Aorta (tissue), 5 donors: ENCODE data around the gene MYO9A. TPM values are rescaled to one million over a fixed set of nuclear protein-coding genes. Genes with fewer than 3 reads are reported as not detected.
A peak's percentile ranks its signal among the peaks of the same experiment; 100 is the strongest.

Experiments used
- ATAC-seq: fragments of 200-7000 bp; cut with Tn5 transposase; one replicate; pipeline ENCODE4 v1.9.1; 2022; ENCODE audit warnings: moderate library complexity; ENCODE audit not compliant: low FRiP score
- DNase-seq, 2 donors: peaks; one replicate each; pipeline ENCODE4 v3.0.0-alpha.2; 2020
- H3K27ac ChIP-seq, 2 donors: one replicate each; pipeline ENCODE4 v1.5.1; 2013; ENCODE audit warnings: low read length in 2 of 2, mild to moderate bottlenecking in 2 of 2, moderate library complexity in 2 of 2, control low read depth in 1 of 2, inconsistent platforms in 1 of 2, low read depth in 1 of 2
- H3K27me3 ChIP-seq, 2 donors: one replicate each; pipeline ENCODE4 v1.6.1; 2013; ENCODE audit warnings: control low read depth in 1 of 2, low read length in 1 of 2, mild to moderate bottlenecking in 1 of 2, moderate library complexity in 1 of 2; ENCODE audit not compliant: insufficient read depth in 2 of 2, control insufficient read depth in 1 of 2
- H3K36me3 ChIP-seq, 2 donors: one replicate each; pipeline ENCODE4 v1.6.1; 2013; ENCODE audit warnings: control low read depth in 1 of 2, low read length in 1 of 2, mild to moderate bottlenecking in 1 of 2; ENCODE audit not compliant: insufficient read depth in 2 of 2, control insufficient read depth in 1 of 2
- H3K4me1 ChIP-seq, 2 donors: one replicate each; pipeline ENCODE4 v1.6.1; 2013; ENCODE audit warnings: low read length in 2 of 2, control low read depth in 1 of 2, mild to moderate bottlenecking in 1 of 2, moderate library complexity in 1 of 2; ENCODE audit not compliant: insufficient read depth in 2 of 2, control insufficient read depth in 1 of 2
- H3K4me3 ChIP-seq, 2 donors: one replicate each; pipeline ENCODE4 v1.5.1; 2013; ENCODE audit warnings: low read length in 2 of 2, control low read depth in 1 of 2, mild to moderate bottlenecking in 1 of 2
- H3K9me3 ChIP-seq: one replicate; pipeline ENCODE4 v1.6.1; 2013; ENCODE audit warnings: mild to moderate bottlenecking, low read length; ENCODE audit not compliant: control insufficient read depth
- WGBS, 2 donors: extraction: QIAGEN DNeasy Blood & Tissue Kit; methylation state at CpG; one replicate each; pipeline ENCODE4 v1.1.7; 2013; 5-methylcytosine and 5-hydroxymethylcytosine counted together
- intact Hi-C, 2 donors: fragments of 100-400 bp; cut with DNase I; formaldehyde crosslinking; loops; one replicate each; pipeline versions ENCODE4 v1.14.2 to v1.15.0; 2022
- long read RNA-seq, 2 donors: library from polyadenylated mRNA; unstranded; transcript quantifications; one replicate each; pipeline ENCODE4 v2.0.0, GENCODE V29; 2020 to 2021
- polyA plus RNA-seq, 2 donors: library from polyadenylated mRNA; stranded (reverse); fragments of 200-250 nt; gene quantifications; one replicate each; pipeline ENCODE4 v1.2.3, GENCODE V29; 2013
- total RNA-seq, 2 donors: library from RNA; stranded (reverse); fragmentation: NEBNext Ultra II Directional; extraction: Animal tissue kit (Norgen Biotek cat#: 25700); gene quantifications; one replicate each; pipeline ENCODE4 v1.2.1, GENCODE V29; 2021
- donor health status: healthy with polysubstance abuse.
- donor health status: Bipolar disorder and iron deficiency.
- donor health status: DM: no; HTN: no; CAD: no.
- donor health status: DM: no; HTN: no; CAD: no.
- donor health status: DM: yes; HTN: yes; CAD: no.

The MYO9A gene, protein sequence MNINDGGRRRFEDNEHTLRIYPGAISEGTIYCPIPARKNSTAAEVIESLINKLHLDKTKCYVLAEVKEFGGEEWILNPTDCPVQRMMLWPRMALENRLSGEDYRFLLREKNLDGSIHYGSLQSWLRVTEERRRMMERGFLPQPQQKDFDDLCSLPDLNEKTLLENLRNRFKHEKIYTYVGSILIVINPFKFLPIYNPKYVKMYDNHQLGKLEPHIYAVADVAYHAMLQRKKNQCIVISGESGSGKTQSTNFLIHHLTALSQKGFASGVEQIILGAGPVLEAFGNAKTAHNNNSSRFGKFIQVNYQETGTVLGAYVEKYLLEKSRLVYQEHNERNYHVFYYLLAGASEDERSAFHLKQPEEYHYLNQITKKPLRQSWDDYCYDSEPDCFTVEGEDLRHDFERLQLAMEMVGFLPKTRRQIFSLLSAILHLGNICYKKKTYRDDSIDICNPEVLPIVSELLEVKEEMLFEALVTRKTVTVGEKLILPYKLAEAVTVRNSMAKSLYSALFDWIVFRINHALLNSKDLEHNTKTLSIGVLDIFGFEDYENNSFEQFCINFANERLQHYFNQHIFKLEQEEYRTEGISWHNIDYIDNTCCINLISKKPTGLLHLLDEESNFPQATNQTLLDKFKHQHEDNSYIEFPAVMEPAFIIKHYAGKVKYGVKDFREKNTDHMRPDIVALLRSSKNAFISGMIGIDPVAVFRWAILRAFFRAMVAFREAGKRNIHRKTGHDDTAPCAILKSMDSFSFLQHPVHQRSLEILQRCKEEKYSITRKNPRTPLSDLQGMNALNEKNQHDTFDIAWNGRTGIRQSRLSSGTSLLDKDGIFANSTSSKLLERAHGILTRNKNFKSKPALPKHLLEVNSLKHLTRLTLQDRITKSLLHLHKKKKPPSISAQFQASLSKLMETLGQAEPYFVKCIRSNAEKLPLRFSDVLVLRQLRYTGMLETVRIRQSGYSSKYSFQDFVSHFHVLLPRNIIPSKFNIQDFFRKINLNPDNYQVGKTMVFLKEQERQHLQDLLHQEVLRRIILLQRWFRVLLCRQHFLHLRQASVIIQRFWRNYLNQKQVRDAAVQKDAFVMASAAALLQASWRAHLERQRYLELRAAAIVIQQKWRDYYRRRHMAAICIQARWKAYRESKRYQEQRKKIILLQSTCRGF (N-terminal part only)
- 10 to 100 TPM; 79.3 to 93.7 TPM for total RNA-seq
- polyA plus RNA-seq, result 1 to 10 TPM; 4.9 to 9.0 TPM
- long read RNA-seq, donor 1, full-length matches to known transcripts, result 1 of 42 reads
- long read RNA-seq, donor 1, partial matches to known transcripts, result 27 of 42 reads
- long read RNA-seq, donor 1, other reads (novel, unspliced or antisense), result 14 of 42 reads
- long read RNA-seq, donor 2, full-length matches to known transcripts, result 5 of 46 reads
- long read RNA-seq, donor 2, partial matches to known transcripts, result 10 of 46 reads
- long read RNA-seq, donor 2, other reads (novel, unspliced or antisense), result 31 of 46 reads

DNA sequence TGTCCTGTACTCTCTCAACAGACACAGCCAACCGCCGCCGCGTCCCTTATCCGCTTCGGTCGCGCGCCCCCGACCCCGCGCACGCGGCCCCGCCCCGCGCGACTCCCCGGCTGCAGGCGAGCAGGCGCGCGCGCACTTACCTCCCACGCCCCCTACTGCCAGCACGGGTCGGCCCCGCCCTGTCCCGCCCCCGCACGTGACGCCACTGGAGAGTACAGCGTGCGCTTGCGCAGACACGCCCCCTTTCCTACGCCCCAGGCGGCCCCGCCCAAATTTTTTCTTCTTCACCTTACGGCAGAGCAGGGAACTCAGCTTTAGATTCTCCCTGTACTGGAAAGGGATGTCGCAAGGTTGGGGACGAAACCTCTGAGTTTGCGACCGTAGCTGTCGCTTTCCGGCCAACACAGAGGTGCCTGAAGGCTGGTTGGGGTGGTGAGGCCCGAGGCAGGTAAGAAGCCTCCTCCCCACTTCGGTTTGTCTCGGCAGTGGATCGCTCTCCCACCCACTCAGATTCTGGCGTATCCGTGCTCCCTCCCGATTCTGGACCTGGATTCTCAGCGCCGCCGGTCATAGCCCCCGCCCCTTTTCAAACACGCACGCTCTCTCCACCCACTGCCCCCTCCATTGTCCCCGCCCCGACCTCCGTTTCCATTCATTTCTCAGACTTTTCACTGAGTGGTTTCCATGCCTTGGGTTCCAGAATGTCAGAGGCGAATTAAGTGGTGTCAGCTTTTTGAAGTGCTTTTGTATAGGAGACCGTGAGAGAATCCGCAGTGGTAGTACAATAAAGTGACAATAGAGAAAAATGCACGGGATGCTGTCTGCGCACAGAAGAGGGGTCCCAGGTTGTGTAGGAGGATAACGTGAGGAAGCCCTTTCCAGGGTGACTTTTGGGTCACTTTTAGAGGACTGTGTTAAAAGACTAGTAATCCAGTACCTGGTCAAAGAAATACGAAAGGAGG is at the start of gene MYO9A, which contains the start of gene SENP8:
TSS of gene MYO9A (minus strand) at position 134 of the 962 bp plus-strand sequence. CDS start 71,587 bp downstream, outside the sequence.
TSS of gene SENP8 (plus strand) at position 387 of the 962 bp plus-strand sequence. CDS start 21,221 bp downstream, outside the sequence.
- no peaks in the 10 kb centered on the region for H3K9me3 ChIP-seq
- H3K27ac ChIP-seq, result peak within 1 kb of the TSS; percentile 45 to 89
- H3K27me3 ChIP-seq, result no peaks in the 10 kb centered on the region
- intact Hi-C loops, result loop anchor here in 1 of 2 donors (2.0 to 5.0 kb wide), 2 partner anchors 37 to 119 kb away; no protein-coding TSS in a partner anchor
- peaks cover 1 to 7% of the 10 kb centered on the region in 2 donors for H3K4me1 ChIP-seq
- no peaks in the 10 kb centered on the region for H3K36me3 ChIP-seq
- peak; percentile 96 for ATAC-seq
- 1% methylated on average over 53 to 69 of the region's 69 CpGs for WGBS, 2 donors
- peak within 1 kb of the TSS; percentile 62 to 72 for H3K4me3 ChIP-seq
- peak; percentile 98 to 100 for DNase-seq

DNA sequence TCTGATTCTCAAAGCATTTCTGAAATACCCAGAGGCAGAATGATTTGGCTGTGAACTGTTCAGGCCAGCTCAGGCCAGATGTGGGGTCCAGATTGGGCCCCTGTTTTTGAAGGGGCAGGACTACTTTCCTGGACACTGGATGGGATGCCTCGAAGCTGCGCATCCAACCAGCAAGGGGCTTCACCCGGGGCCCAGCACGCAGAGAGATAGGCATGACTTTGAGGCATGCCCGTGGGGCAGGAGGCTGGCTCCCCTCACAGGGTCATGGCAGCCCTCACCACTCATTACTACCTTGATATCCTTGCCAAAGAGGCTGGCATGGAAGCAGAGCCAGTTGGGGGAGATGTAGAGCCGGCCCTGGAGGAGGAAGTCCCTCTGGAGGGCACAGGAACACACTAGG is 49.5 kb upstream of the MYO9A start:
- DNase-seq (peak in 1 of 2 donors; percentile 20), ATAC-seq (no peak)
- H3K4me1 ChIP-seq, result no peaks in the 10 kb centered on the region
- no peak overlapping the region for H3K27ac ChIP-seq
- no peaks in the 10 kb centered on the region for H3K9me3 ChIP-seq
- 67% methylated on average over 6 of the region's 6 CpGs for WGBS, 2 donors
- H3K4me3 ChIP-seq, result no peak overlapping the region
- intact Hi-C loops, result no loop called here
- H3K36me3 ChIP-seq, result no peaks in the 10 kb centered on the region
- H3K27me3 ChIP-seq, result no peaks in the 10 kb centered on the region

DNA sequence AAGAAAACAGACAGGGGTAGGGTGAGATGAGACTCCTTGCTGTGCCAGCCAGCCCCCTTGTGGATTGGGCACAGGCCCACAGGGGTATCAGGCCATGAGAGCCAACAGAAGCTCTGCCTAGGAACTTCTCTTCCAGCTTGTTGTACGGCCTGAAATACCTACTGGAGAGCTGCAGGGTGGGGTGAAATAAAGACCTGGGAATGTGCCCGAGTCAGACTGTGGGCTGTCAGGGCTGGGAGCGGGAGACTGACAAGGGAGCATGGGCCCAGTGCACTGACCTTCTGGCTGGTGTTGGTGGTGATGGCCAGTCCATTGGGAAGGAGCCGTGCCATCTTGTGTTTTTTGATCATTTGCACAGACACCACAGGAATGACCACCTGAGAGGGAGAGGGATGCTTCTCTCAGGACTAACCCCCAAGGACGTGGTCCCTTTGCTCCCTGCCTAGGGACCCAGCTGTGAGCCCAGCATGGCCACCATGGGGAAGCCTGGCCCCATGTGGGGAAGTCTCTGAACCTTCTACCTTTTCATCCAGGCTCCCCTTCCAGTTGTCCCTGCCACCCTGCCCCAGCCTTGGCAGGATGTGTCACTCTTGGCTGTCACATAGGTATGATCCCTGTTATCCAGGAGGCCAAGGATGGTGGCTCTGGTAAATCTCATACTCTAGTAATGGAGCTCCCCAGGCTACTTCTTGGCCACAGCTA is 48.9 kb upstream of the MYO9A start:
- intact Hi-C loops, result no loop called here
- Histone ChIP-seq H3K27me3 (no peaks in the 10 kb centered on the region), H3K36me3 (no peaks in the 10 kb centered on the region), H3K27ac (no peak overlapping the region), H3K4me1 (no peaks in the 10 kb centered on the region), H3K4me3 (no peak overlapping the region), H3K9me3 (no peaks in the 10 kb centered on the region)
- ATAC-seq, result no peak
- peak in 1 of 2 donors; percentile 24 for DNase-seq
- WGBS, 2 donors, result 90 to 94% methylated on average over 5 of the region's 5 CpGs

DNA sequence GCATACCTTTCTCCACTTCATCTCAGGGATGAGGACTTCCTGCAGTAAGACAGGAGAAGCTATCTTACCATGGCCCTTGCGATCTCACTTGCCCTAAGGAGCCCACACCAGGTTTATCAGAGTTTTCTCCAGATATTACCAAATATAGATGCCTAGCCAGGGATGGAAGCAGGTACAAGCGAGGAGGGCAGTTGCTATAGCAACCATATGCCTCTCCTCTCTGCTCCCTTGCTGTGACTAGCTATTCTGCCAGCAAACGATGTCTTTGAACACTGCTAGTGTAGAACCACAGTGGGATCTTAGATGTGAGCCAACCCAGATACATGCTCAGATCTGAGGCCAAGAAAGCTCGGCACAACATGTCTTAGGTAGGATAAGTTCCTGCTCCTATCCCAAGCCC is 45.8 kb upstream of the MYO9A start:
- Histone ChIP-seq H3K4me3 (no peak overlapping the region), H3K4me1 (no peaks in the 10 kb centered on the region), H3K36me3 (no peaks in the 10 kb centered on the region), H3K27ac (no peak overlapping the region), H3K27me3 (no peaks in the 10 kb centered on the region), H3K9me3 (no peaks in the 10 kb centered on the region)
- DNase-seq, result no peak
- 60 to 61% methylated on average over 4 of the region's 4 CpGs for WGBS, 2 donors
- intact Hi-C loops, result no loop called here
- ATAC-seq, result no peak

DNA sequence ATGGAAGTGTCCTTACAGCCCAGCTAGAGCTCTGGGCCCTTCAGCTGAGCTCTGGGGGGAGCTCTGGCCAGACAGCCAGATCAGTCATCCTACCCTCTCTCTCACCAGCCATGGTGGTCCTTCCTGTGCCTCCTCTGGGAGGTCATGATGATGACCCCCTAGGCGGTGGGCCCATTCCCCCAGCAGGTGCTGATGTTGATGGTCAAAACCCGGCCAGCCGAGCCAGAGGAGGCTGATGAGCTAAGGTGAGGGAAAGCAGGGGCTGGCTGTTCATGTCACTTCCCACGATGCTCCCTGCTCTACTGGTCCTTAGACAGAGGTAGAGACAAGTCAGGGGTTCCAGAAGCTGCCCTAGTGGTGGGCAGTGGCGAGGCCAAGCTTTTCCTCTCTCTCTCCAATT is 44.6 kb upstream of the MYO9A start:
- no peaks in the 10 kb centered on the region for H3K27me3 ChIP-seq
- no peak overlapping the region for H3K27ac ChIP-seq
- no peak for ATAC-seq
- no peaks in the 10 kb centered on the region for H3K36me3 ChIP-seq
- intact Hi-C loops, result no loop called here
- peak in 1 of 2 donors; percentile 38 for DNase-seq
- no peaks in the 10 kb centered on the region for H3K4me1 ChIP-seq
- H3K9me3 ChIP-seq, result no peaks in the 10 kb centered on the region
- WGBS, 2 donors, result 95 to 100% methylated on average over 5 of the region's 5 CpGs
- no peak overlapping the region for H3K4me3 ChIP-seq

DNA sequence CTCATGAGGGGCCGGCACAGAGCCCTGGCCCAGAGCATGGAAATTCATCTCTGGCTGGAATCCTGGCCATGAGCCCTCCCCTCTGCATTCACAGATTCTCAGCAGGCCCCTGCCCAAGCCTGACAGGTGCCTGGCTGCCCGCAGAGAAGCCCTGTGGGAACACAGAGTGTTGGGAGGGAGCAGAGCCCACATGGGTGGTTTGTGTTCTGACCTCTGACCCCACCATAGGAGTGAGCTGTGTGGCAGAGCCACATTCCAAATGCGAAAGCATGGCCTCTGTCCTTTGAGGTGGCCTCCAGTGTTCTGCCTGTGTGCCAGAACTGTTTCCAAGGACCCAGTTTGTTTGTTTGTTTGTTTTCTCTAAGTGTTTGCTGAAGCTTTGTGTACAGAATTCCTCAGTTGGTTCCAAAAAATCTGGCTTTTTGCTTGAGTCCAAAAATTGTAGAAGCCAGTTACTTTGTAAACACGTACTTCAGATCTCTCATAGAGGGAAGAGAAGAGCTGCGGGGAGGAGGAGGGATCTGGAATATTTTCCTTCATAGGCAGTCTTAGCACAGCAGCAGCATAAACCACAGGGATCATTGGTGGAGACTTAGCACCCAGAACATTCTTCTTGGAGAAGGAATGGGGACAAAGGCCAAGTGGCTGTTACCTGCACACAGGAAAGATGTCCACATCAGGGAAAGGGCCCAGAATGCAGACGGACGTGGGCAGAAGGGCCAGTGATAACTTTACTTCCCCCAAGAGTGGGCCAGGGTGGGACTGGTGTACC is 43.6 kb upstream of the MYO9A start:
- intact Hi-C loops, result no loop called here
- DNase-seq, result peak in 1 of 2 donors; percentile 12
- Histone ChIP-seq H3K4me3 (no peak overlapping the region), H3K9me3 (no peaks in the 10 kb centered on the region), H3K36me3 (no peaks in the 10 kb centered on the region), H3K27me3 (no peaks in the 10 kb centered on the region), H3K4me1 (no peaks in the 10 kb centered on the region), H3K27ac (no peak overlapping the region)
- peak; percentile 23 for ATAC-seq
- 74% methylated on average over 7 of the region's 7 CpGs for WGBS, 2 donors
